ENCODE results near the gene ARHGEF37. TPM values are rescaled to one million over a fixed set of nuclear protein-coding genes. Genes with fewer than 3 reads are reported as not detected.
A peak's percentile ranks its signal among the peaks of the same experiment; 100 is the strongest.

The ARHGEF37 gene
- total and polyA plus RNA-seq, 5 donors from 2014 or later = 0.20 to 1.8 (median 0.50) TPM; not detected in 1

- peaks cover 81% of the 10 kb centered on the region for H3K4me1 ChIP-seq (ENCODE audit: control insufficient read depth, insufficient read depth, low read length, poor library complexity, severe bottlenecking)
- no peaks in the 10 kb centered on the region for H3K9me3 ChIP-seq (ENCODE audit: control insufficient read depth in 2 of 2, low read length in 2 of 2)
- peak overlapping the region in 1 of 4 donors; percentile 57 for H3K4me3 Mint-ChIP-seq
- DNase-seq (no peak), ATAC-seq (ENCODE audit: low read depth in 2 of 2) (no peak)
- H3K36me3 ChIP-seq (ENCODE audit: control insufficient read depth, insufficient read depth, low read length) = peaks cover 28% of the 10 kb centered on the region
- peak overlapping the region; percentile 38 for H3K4me3 ChIP-seq (ENCODE audit: low read depth, low read length)
- peaks cover 40% of the 10 kb centered on the region for H3K36me3 Mint-ChIP-seq
- H3K27me3 ChIP-seq (ENCODE audit: control insufficient read depth, insufficient read depth, low read length) = no peaks in the 10 kb centered on the region
- H3K27ac ChIP-seq (ENCODE audit: insufficient read depth, low read length, poor library complexity, severe bottlenecking) = no peak overlapping the region
- H3K9me3 Mint-ChIP-seq = no peaks in the 10 kb centered on the region
- H3K27me3 Mint-ChIP-seq = no peaks in the 10 kb centered on the region
- H3K4me1 Mint-ChIP-seq = peaks cover 42 to 88% (median 55%) of the 10 kb centered on the region in 4 donors
- H3K27ac Mint-ChIP-seq = no peak overlapping the region
Measured at GRCh38 chr5:149544028-149544420, 37.3 kb upstream of the ARHGEF37 start.

- H3K9me3 Mint-ChIP-seq = no peaks in the 10 kb centered on the region
- DNase-seq (no peak), ATAC-seq (ENCODE audit: low read depth in 2 of 2) (no peak)
- peaks cover 45% of the 10 kb centered on the region for H3K36me3 Mint-ChIP-seq
- peaks cover 29 to 81% (median 53%) of the 10 kb centered on the region in 4 donors for H3K4me1 Mint-ChIP-seq
- Histone ChIP-seq H3K4me3 (ENCODE audit: low read depth, low read length) (no peak overlapping the region), H3K27me3 (ENCODE audit: control insufficient read depth, insufficient read depth, low read length) (no peaks in the 10 kb centered on the region), H3K9me3 (ENCODE audit: control insufficient read depth in 2 of 2, low read length in 2 of 2) (no peaks in the 10 kb centered on the region), H3K4me1 (ENCODE audit: control insufficient read depth, insufficient read depth, low read length, poor library complexity, severe bottlenecking) (peaks cover 71% of the 10 kb centered on the region), H3K36me3 (ENCODE audit: control insufficient read depth, insufficient read depth, low read length) (peaks cover 33% of the 10 kb centered on the region), H3K27ac (ENCODE audit: insufficient read depth, low read length, poor library complexity, severe bottlenecking) (no peak overlapping the region)
- H3K27ac Mint-ChIP-seq = no peak overlapping the region
- peak overlapping the region in 3 of 4 donors; percentile 46 to 75 (median 57) for H3K4me3 Mint-ChIP-seq
- H3K27me3 Mint-ChIP-seq = no peaks in the 10 kb centered on the region
Measured at GRCh38 chr5:149545327-149545726, 36.0 kb upstream of the ARHGEF37 start.

- Mint-ChIP-seq H3K36me3 (peaks cover 39% of the 10 kb centered on the region), H3K9me3 (no peaks in the 10 kb centered on the region), H3K27me3 (no peaks in the 10 kb centered on the region), H3K4me1 (peaks cover 32 to 74% (median 47%) of the 10 kb centered on the region in 4 donors), H3K27ac (peak overlapping the region in 2 of 3 donors; percentile 42 to 56), H3K4me3 (peak overlapping the region; percentile 71 to 100 (median 88))
- Histone ChIP-seq H3K9me3 (ENCODE audit: control insufficient read depth in 2 of 2, low read length in 2 of 2) (no peaks in the 10 kb centered on the region), H3K4me1 (ENCODE audit: control insufficient read depth, insufficient read depth, low read length, poor library complexity, severe bottlenecking) (peaks cover 62% of the 10 kb centered on the region), H3K4me3 (ENCODE audit: low read depth, low read length) (peak overlapping the region; percentile 54), H3K36me3 (ENCODE audit: control insufficient read depth, insufficient read depth, low read length) (peaks cover 33% of the 10 kb centered on the region), H3K27ac (ENCODE audit: insufficient read depth, low read length, poor library complexity, severe bottlenecking) (no peak overlapping the region), H3K27me3 (ENCODE audit: control insufficient read depth, insufficient read depth, low read length) (no peaks in the 10 kb centered on the region)
- DNase-seq = no peak
- no peak for ATAC-seq (ENCODE audit: low read depth in 2 of 2)
Measured at GRCh38 chr5:149546974-149547373, 34.3 kb upstream of the ARHGEF37 start.

GRCh38 chr5:149549461-149550267 is 31.6 kb upstream of the ARHGEF37 start:
- no peak for ATAC-seq (ENCODE audit: low read depth in 2 of 2)
- H3K27ac Mint-ChIP-seq = peak overlapping the region; percentile 99
- H3K27me3 ChIP-seq (ENCODE audit: control insufficient read depth, insufficient read depth, low read length) = no peaks in the 10 kb centered on the region
- H3K4me1 ChIP-seq (ENCODE audit: control insufficient read depth, insufficient read depth, low read length, poor library complexity, severe bottlenecking) = peaks cover 46% of the 10 kb centered on the region
- peak overlapping the region; percentile 94 for H3K4me3 ChIP-seq (ENCODE audit: low read depth, low read length)
- no peaks in the 10 kb centered on the region for H3K9me3 Mint-ChIP-seq
- peak overlapping the region; percentile 96 to 100 (median 100) for H3K4me3 Mint-ChIP-seq
- H3K4me1 Mint-ChIP-seq = peaks cover 21 to 56% (median 29%) of the 10 kb centered on the region in 4 donors
- H3K36me3 ChIP-seq (ENCODE audit: control insufficient read depth, insufficient read depth, low read length) = peaks cover 23% of the 10 kb centered on the region
- no peaks in the 10 kb centered on the region for H3K9me3 ChIP-seq (ENCODE audit: control insufficient read depth in 2 of 2, low read length in 2 of 2)
- peak overlapping the region; percentile 97 for H3K27ac ChIP-seq (ENCODE audit: insufficient read depth, low read length, poor library complexity, severe bottlenecking)
- peaks cover 29% of the 10 kb centered on the region for H3K36me3 Mint-ChIP-seq
- peaks cover 5% of the 10 kb centered on the region for H3K27me3 Mint-ChIP-seq
- DNase-seq = peak; percentile 26 to 57 (median 45)

GRCh38 chr5:149550268-149550583 is 31.1 kb upstream of the ARHGEF37 start:
- no peak for ATAC-seq (ENCODE audit: low read depth in 2 of 2)
- DNase-seq = no peak

GRCh38 chr5:149550594-149551226 is 30.6 kb upstream of the ARHGEF37 start:
- Histone ChIP-seq H3K9me3 (ENCODE audit: control insufficient read depth in 2 of 2, low read length in 2 of 2) (no peaks in the 10 kb centered on the region), H3K27ac (ENCODE audit: insufficient read depth, low read length, poor library complexity, severe bottlenecking) (peak overlapping the region; percentile 97), H3K36me3 (ENCODE audit: control insufficient read depth, insufficient read depth, low read length) (peaks cover 13% of the 10 kb centered on the region), H3K4me3 (ENCODE audit: low read depth, low read length) (peak overlapping the region; percentile 94), H3K4me1 (ENCODE audit: control insufficient read depth, insufficient read depth, low read length, poor library complexity, severe bottlenecking) (peaks cover 38% of the 10 kb centered on the region), H3K27me3 (ENCODE audit: control insufficient read depth, insufficient read depth, low read length) (no peaks in the 10 kb centered on the region)
- peak overlapping the region; percentile 99 for H3K27ac Mint-ChIP-seq
- H3K4me3 Mint-ChIP-seq = peak overlapping the region; percentile 96 to 100 (median 100)
- peaks cover 19 to 45% (median 27%) of the 10 kb centered on the region in 4 donors for H3K4me1 Mint-ChIP-seq
- H3K9me3 Mint-ChIP-seq = no peaks in the 10 kb centered on the region
- ATAC-seq (ENCODE audit: low read depth in 2 of 2) = peak in 1 of 2 donors; percentile 13
- no peak for DNase-seq
- H3K36me3 Mint-ChIP-seq = peaks cover 29% of the 10 kb centered on the region
- peaks cover 5% of the 10 kb centered on the region for H3K27me3 Mint-ChIP-seq

More at GRCh38 chr5:149550268-149550583, 31.1 kb upstream of the ARHGEF37 start:
- peaks cover 17% of the 10 kb centered on the region for H3K36me3 ChIP-seq (ENCODE audit: control insufficient read depth, insufficient read depth, low read length)
- peak overlapping the region; percentile 99 for H3K27ac Mint-ChIP-seq
- no peaks in the 10 kb centered on the region for H3K9me3 ChIP-seq (ENCODE audit: control insufficient read depth in 2 of 2, low read length in 2 of 2)
- H3K4me3 Mint-ChIP-seq = peak overlapping the region; percentile 96 to 100 (median 100)
- peaks cover 42% of the 10 kb centered on the region for H3K4me1 ChIP-seq (ENCODE audit: control insufficient read depth, insufficient read depth, low read length, poor library complexity, severe bottlenecking)
- H3K9me3 Mint-ChIP-seq = no peaks in the 10 kb centered on the region
- H3K27me3 ChIP-seq (ENCODE audit: control insufficient read depth, insufficient read depth, low read length) = no peaks in the 10 kb centered on the region
- peak overlapping the region; percentile 94 for H3K4me3 ChIP-seq (ENCODE audit: low read depth, low read length)
- H3K27ac ChIP-seq (ENCODE audit: insufficient read depth, low read length, poor library complexity, severe bottlenecking) = peak overlapping the region; percentile 97
- H3K27me3 Mint-ChIP-seq = peaks cover 5% of the 10 kb centered on the region
- peaks cover 29% of the 10 kb centered on the region for H3K36me3 Mint-ChIP-seq
- peaks cover 21 to 50% (median 27%) of the 10 kb centered on the region in 4 donors for H3K4me1 Mint-ChIP-seq

GRCh38 chr5:149551227-149552037 is 29.9 kb upstream of the ARHGEF37 start, which contains the start of gene CSNK1A1:
Gene CSNK1A1, minus strand, starts transcription at chr5:149551439. Its CDS starts 475 bp downstream, at chr5:149550964.
- Mint-ChIP-seq H3K27me3 (peaks cover 5% of the 10 kb centered on the region), H3K9me3 (no peaks in the 10 kb centered on the region), H3K4me1 (peaks cover 18 to 38% (median 26%) of the 10 kb centered on the region in 4 donors), H3K4me3 (peak within 1 kb of the TSS; percentile 96 to 100 (median 100)), H3K27ac (peak within 1 kb of the TSS; percentile 99), H3K36me3 (peaks cover 23% of the 10 kb centered on the region)
- Histone ChIP-seq H3K36me3 (ENCODE audit: control insufficient read depth, insufficient read depth, low read length) (peaks cover 13% of the 10 kb centered on the region), H3K9me3 (ENCODE audit: control insufficient read depth in 2 of 2, low read length in 2 of 2) (no peaks in the 10 kb centered on the region), H3K27me3 (ENCODE audit: control insufficient read depth, insufficient read depth, low read length) (no peaks in the 10 kb centered on the region), H3K4me1 (ENCODE audit: control insufficient read depth, insufficient read depth, low read length, poor library complexity, severe bottlenecking) (peaks cover 34% of the 10 kb centered on the region), H3K27ac (ENCODE audit: insufficient read depth, low read length, poor library complexity, severe bottlenecking) (peak within 1 kb of the TSS; percentile 97), H3K4me3 (ENCODE audit: low read depth, low read length) (peak within 1 kb of the TSS; percentile 94)
- DNase-seq (peak; percentile 98 to 99 (median 98)), ATAC-seq (ENCODE audit: low read depth in 2 of 2) (peak; percentile 87 to 90)

Data from CD4-positive, CD25-positive, alpha-beta regulatory T cell (primary cell).